Heart left ventricle (tissue), 16 donors: ENCODE data around the gene PRTG. TPM values are rescaled to one million over a fixed set of nuclear protein-coding genes. Genes with fewer than 3 reads are reported as not detected.

ENCODE experiments used
- ATAC-seq, 4 donors: fragments of 200-7000 bp; cut with Tn5 transposase; one replicate each; pipeline ENCODE4 v1.9.1; 2020 to 2022; ENCODE audit warnings: moderate library complexity in 4 of 4, mild to moderate bottlenecking in 3 of 4, moderate number of reproducible peaks in 1 of 4
- DNase-seq, 5 donors: peaks; one replicate each; pipeline ENCODE4 v3.0.0-alpha.2; 2020
- H3K27ac ChIP-seq, 12 donors: fragments of 200-600 bp; sonication (generic) in 4 of 12; one replicate each; pipeline versions ENCODE4 v1.5.0 to v1.8.0; 2016 to 2022; ENCODE audit warnings: mild to moderate bottlenecking in 2 of 12
- H3K27me3 ChIP-seq, 9 donors: fragments of 200-600 bp; sonication (generic) in 2 of 9; one replicate each; pipeline versions ENCODE4 v1.5.1 to v1.8.0; 2016 to 2022; ENCODE audit warnings: mild to moderate bottlenecking in 3 of 9
- H3K36me3 ChIP-seq, 9 donors: fragments of 200-600 bp; sonication (generic) in 2 of 9; one replicate each; pipeline versions ENCODE4 v1.5.0 to v1.8.0; 2018 to 2022; ENCODE audit warnings: mild to moderate bottlenecking in 2 of 9
- H3K4me1 ChIP-seq, 12 donors: fragments of 200-600 bp; sonication (generic) in 4 of 12; one replicate each; pipeline versions ENCODE4 v1.5.0 to v1.8.0; 2016 to 2022; ENCODE audit warnings: mild to moderate bottlenecking in 3 of 12
- H3K4me3 ChIP-seq, 12 donors: fragments of 200-600 bp; sonication (generic) in 4 of 12; one replicate each; pipeline versions ENCODE4 v1.5.0 to v1.8.0; 2017 to 2022; ENCODE audit warnings: mild to moderate bottlenecking in 9 of 12, moderate library complexity in 4 of 12
- H3K9me3 ChIP-seq, 12 donors: fragments of 200-600 bp; sonication (generic) in 4 of 12; one replicate each; pipeline versions ENCODE4 v1.5.0 to v1.8.0; 2016 to 2022; ENCODE audit warnings: mild to moderate bottlenecking in 1 of 12
- POLR2A ChIP-seq, 2 donors: fragments of 450-650 bp; IDR thresholded peaks; one replicate each; pipeline ENCODE4 v1.6.1; 2017; ENCODE audit warnings: antibody characterized with exemption in 2 of 2, mild to moderate bottlenecking in 2 of 2, moderate library complexity in 2 of 2
- WGBS, 4 donors: extraction: QIAGEN DNeasy Blood & Tissue Kit in 2 of 4; methylation state at CpG; one replicate each; pipeline versions ENCODE4 v1.1.5 to v1.1.7; 2013 to 2018; 5-methylcytosine and 5-hydroxymethylcytosine counted together
- intact Hi-C, 10 donors: fragments of 100-400 bp; cut with DNase I; formaldehyde crosslinking; loops; one replicate each; pipeline versions ENCODE4 v1.11.1 to v1.14.2; 2022
- polyA plus RNA-seq, 2 donors: library from polyadenylated mRNA; stranded (reverse); fragments of 200-250 nt; gene quantifications; one replicate each; pipeline ENCODE4 v1.2.3, GENCODE V29; 2013
- total RNA-seq, 9 donors: library from RNA; depleted of rRNA in 2 of 9; stranded (reverse); fragments of >200 nt in 2 of 9; fragmentation: NEBNext Ultra II Directional in 3 of 9; extraction: Animal tissue kit (Norgen Biotek cat#: 25700) in 3 of 9; gene quantifications; one replicate each; pipeline versions ENCODE4 v1.1.0 to v1.2.4, GENCODE V29; 2016 to 2023
- TF ChIP-seq, protein P1 (sequence below), 12 donors: fragments of 200-600 bp; sonication (generic) in 4 of 12; IDR thresholded peaks; one replicate each; pipeline versions ENCODE4 v1.5.0 to v1.8.0; 2018 to 2022; ENCODE audit warnings: antibody characterized with exemption in 12 of 12, mild to moderate bottlenecking in 5 of 12
- donor health status: ischemic (EF 13 %, LVEDD 7.1; RV severe dilation, severe dysfunction).
- donor health status: healthy with polysubstance abuse.
- donor health status: DM: no; HTN: yes; CAD: no.
- donor health status: DM: no; HTN: no; CAD: no.
- donor health status: ischemic (EF 25% LVEDD 6.9; RV normal size, moderate dysfunction).
- donor health status: ischemic (EF 25% LVEDD 5.7; RV mildly dilated, moderate dysfunction).
- donor health status: healthy.
- donor health status: DM: yes; HTN: yes; CAD: no.
- donor health status: ischemic (EF 35%, LVEDD 5.7; RV mildly dilated, moderate dysfunction).
- donor health status: nonischemic (EF 11% LVEDD 7.7; RV severe dilation, severe dysfunction).
- donor health status: DM: yes; HTN: yes; CAD: no.
- donor health status: PGD.
- donor health status: ischemic (EF 29% LVEDD 5.4; RV normal size, mild dysfunction).
- donor health status: nonischemic (EF 23%, LVEDD 6.1; RV moderate dilation, normal function).

The PRTG gene
- total and polyA plus RNA-seq, 11 donors = 0.19 to 2.1 (median 1.1) TPM

DNA sequence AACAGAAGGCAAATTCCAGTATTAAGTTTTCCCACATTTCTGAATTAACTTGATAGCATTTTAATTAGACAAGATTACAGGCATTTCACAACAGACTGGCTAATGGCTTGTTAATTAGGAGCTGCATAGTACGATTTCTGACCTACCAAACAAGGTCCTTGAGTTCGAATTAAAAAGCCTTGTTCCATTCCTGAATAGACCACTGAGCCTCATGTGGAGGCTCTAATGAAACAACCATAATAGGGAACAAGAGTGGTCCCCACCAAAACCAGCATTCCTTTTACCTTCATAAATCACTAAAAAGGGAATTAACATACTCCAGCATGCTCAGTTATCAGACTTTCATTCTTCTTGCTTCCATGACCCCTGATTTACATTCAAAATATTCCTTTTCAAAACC is 66.4 kb downstream of the PRTG start:
- peaks cover 0 to 12% (median 0%) of the 10 kb centered on the region in 9 donors for H3K36me3 ChIP-seq
- no peak for ATAC-seq
- no peaks in the 10 kb centered on the region for H3K9me3 ChIP-seq
- no peaks in the 10 kb centered on the region for H3K27me3 ChIP-seq
- no peaks in the 10 kb centered on the region for H3K4me1 ChIP-seq
- no peak overlapping the region for H3K27ac ChIP-seq
- intact Hi-C loops = no loop called here
- TF ChIP-seq POLR2A (IDR thresholded peaks at IDR 0.05) = no peak
- TF ChIP-seq, protein P1, sequence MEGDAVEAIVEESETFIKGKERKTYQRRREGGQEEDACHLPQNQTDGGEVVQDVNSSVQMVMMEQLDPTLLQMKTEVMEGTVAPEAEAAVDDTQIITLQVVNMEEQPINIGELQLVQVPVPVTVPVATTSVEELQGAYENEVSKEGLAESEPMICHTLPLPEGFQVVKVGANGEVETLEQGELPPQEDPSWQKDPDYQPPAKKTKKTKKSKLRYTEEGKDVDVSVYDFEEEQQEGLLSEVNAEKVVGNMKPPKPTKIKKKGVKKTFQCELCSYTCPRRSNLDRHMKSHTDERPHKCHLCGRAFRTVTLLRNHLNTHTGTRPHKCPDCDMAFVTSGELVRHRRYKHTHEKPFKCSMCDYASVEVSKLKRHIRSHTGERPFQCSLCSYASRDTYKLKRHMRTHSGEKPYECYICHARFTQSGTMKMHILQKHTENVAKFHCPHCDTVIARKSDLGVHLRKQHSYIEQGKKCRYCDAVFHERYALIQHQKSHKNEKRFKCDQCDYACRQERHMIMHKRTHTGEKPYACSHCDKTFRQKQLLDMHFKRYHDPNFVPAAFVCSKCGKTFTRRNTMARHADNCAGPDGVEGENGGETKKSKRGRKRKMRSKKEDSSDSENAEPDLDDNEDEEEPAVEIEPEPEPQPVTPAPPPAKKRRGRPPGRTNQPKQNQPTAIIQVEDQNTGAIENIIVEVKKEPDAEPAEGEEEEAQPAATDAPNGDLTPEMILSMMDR (IDR thresholded peaks at IDR 0.05) = no peak
- WGBS, 4 donors = 78 to 90% (median 85%) methylated on average over 2 of the region's 2 CpGs
- H3K4me3 ChIP-seq = no peak overlapping the region
- DNase-seq = no peak

DNA sequence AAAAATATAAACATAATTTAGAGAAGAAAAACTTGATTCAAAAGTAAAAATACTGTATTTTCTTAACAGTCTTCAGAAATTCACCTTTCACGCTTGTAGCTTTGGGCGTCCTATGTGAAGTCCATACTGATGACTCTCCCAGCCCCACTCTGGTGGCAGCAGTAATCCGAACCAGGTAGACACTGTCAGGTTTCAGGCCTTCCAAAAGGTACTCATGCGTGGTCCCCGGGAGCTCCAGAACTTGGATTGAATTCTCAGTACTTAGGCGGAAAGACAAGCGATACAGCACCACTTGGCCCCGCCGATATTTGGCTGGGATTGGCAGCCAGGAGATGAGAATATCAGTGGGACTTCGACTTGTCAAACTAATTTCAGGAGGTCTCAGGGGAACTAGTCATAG is 69.7 kb downstream of the PRTG start:
- intact Hi-C loops = no loop called here
- ATAC-seq = no peak

DNA sequence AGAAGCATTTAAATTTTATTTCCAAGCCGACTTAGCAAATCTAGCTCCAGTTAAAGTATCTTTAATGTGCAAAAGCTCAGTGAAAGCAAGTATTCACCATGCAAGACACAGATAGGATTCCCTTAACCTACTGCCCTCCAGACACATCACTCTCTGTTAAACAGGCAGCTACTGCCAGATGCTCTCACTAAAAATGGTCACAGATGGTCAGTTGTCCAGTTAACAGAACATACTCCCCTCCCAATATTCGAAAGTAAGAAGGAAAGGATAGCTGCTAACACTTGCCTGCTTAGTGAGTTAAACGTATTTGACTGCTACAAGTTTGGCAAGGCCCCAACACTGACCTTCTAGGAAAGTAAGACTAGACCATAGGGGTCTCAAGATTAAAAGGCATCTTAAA is 73.7 kb downstream of the PRTG start:
- intact Hi-C loops = loop anchor here in 2 of 10 donors (5.0 to 10.0 kb wide), 2 partner anchors 86 to 168 kb away; no protein-coding TSS in a partner anchor
- WGBS, 4 donors = 55 to 66% (median 62%) methylated on average over 3 of the region's 3 CpGs
- DNase-seq = no peak

More for the DNA sequence above, 69.7 kb downstream of the PRTG start:
- WGBS, 4 donors = 94 to 96% (median 95%) methylated on average over 10 of the region's 10 CpGs
- Histone ChIP-seq H3K9me3 (no peaks in the 10 kb centered on the region), H3K36me3 (peaks cover 0 to 11% (median 0%) of the 10 kb centered on the region in 9 donors), H3K4me1 (no peaks in the 10 kb centered on the region), H3K27me3 (no peaks in the 10 kb centered on the region), H3K4me3 (no peak overlapping the region), H3K27ac (no peak overlapping the region)
- no peak for DNase-seq
- TF ChIP-seq, protein P1 (IDR thresholded peaks at IDR 0.05) = no peak
- TF ChIP-seq POLR2A (IDR thresholded peaks at IDR 0.05) = no peak

DNA sequence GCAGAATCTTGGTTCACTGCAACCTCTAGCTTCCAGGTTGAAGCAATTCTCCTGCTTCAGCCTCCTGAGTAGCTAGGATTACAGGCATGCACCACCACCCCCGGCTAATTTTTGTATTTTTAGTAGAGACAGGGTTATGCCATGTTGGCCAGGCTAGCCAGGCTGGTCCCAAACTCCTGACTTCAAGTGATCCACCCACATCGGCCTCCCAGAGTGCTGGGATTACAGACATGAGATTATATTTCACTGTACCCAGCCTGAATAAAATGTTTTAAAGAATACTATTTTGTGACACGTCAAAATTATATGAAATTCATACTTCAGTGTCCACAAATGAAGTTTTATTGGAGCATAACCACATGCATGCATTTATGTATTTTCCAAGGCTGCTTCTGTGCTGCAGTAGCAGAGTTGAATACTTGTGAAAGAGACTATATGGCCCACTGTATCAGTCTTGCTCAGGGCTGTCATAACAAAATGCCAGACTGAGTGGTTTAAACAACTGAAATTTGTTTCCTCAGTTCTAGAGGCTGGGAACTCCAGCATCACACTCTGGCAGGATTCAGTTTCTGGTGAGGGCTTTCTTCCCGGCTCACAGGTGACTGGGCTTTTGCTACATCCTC is 77.2 kb downstream of the PRTG start:
- DNase-seq = no peak
- Histone ChIP-seq H3K4me1 (no peaks in the 10 kb centered on the region), H3K27ac (no peak overlapping the region), H3K36me3 (no peaks in the 10 kb centered on the region), H3K4me3 (no peak overlapping the region), H3K9me3 (no peaks in the 10 kb centered on the region), H3K27me3 (no peaks in the 10 kb centered on the region)
- ATAC-seq = no peak
- TF ChIP-seq, protein P1 (IDR thresholded peaks at IDR 0.05) = no peak
- WGBS, 4 donors = 92 to 96% (median 94%) methylated on average over 4 of the region's 4 CpGs
- intact Hi-C loops = loop anchor here in 2 of 10 donors (5.0 to 10.0 kb wide), 2 partner anchors 89 to 172 kb away; no protein-coding TSS in a partner anchor

More for the DNA sequence above, 73.7 kb downstream of the PRTG start:
- H3K4me1 ChIP-seq = no peaks in the 10 kb centered on the region
- ATAC-seq = no peak
- no peaks in the 10 kb centered on the region for H3K9me3 ChIP-seq
- no peak overlapping the region for H3K4me3 ChIP-seq
- TF ChIP-seq, protein P1 (IDR thresholded peaks at IDR 0.05) = no peak
- TF ChIP-seq POLR2A (IDR thresholded peaks at IDR 0.05) = no peak
- no peaks in the 10 kb centered on the region for H3K27me3 ChIP-seq
- H3K36me3 ChIP-seq = peaks cover 0 to 11% (median 0%) of the 10 kb centered on the region in 9 donors
- no peak overlapping the region for H3K27ac ChIP-seq
